DND-41 (cell line): ENCODE measurements around the gene DGKZ.

ENCODE experiments used
- ATAC-seq: fragments of 200-7000 bp; cut with Tn5 transposase; 3 replicates; pipeline ENCODE4 v1.9.1; 2021; ENCODE audit warnings: low read depth; ENCODE audit not compliant: insufficient read depth
- DNase-seq: peaks from one replicate; pipeline ENCODE4 v3.0.0-alpha.2; 2020
- H2AFZ ChIP-seq: 2 replicates; pipeline ENCODE4 v1.6.0; 2012; ENCODE audit warnings: low read depth, low read length
- H3K27ac ChIP-seq: 2 replicates; pipeline ENCODE4 v1.5.1; 2012; ENCODE audit warnings: low read length, inconsistent platforms
- H3K27me3 ChIP-seq: fragments of 200-600 bp; sonication (generic); 2 replicates; pipeline ENCODE4 v1.6.0; 2012; ENCODE audit warnings: low read length, mild to moderate bottlenecking, inconsistent platforms; ENCODE audit not compliant: insufficient read depth, poor library complexity
- H3K36me3 ChIP-seq: 2 replicates; pipeline ENCODE4 v1.5.1; 2012; ENCODE audit warnings: low read length, inconsistent platforms; ENCODE audit not compliant: insufficient read depth
- H3K4me1 ChIP-seq: 2 replicates; pipeline ENCODE4 v1.5.1; 2012; ENCODE audit warnings: mild to moderate bottlenecking, low read length; ENCODE audit not compliant: insufficient read depth
- H3K4me2 ChIP-seq: 2 replicates; pipeline ENCODE4 v1.6.0; 2012; ENCODE audit warnings: mild to moderate bottlenecking, moderate library complexity, low read length, inconsistent platforms; ENCODE audit not compliant: insufficient read depth
- H3K4me3 ChIP-seq, 2 experiments: fragments of 200-600 bp in 1 of 2; shearing (Covaris generic) in 1 of 2; 2 replicates each; pipeline ENCODE4 v1.5.1; 2012 to 2016; ENCODE audit warnings: inconsistent platforms in 2 of 2, low read length in 2 of 2, mild to moderate bottlenecking in 2 of 2, low read depth in 1 of 2, moderate library complexity in 1 of 2
- H3K79me2 ChIP-seq: 2 replicates; pipeline ENCODE4 v1.6.0; 2012; ENCODE audit warnings: low read length, inconsistent platforms; ENCODE audit not compliant: insufficient read depth
- H3K9ac ChIP-seq: 2 replicates; pipeline ENCODE4 v1.6.0; 2012; ENCODE audit warnings: low read depth, mild to moderate bottlenecking, inconsistent platforms, low read length, moderate library complexity
- H3K9me3 ChIP-seq: 2 replicates; pipeline ENCODE4 v1.5.1; 2012; ENCODE audit warnings: low read length, moderate library complexity, mild to moderate bottlenecking, inconsistent platforms; ENCODE audit not compliant: insufficient read depth, severe bottlenecking
- H4K20me1 ChIP-seq: 2 replicates; pipeline ENCODE4 v1.6.0; 2012; ENCODE audit warnings: low read length; ENCODE audit not compliant: insufficient read depth
- CTCF ChIP-seq: IDR thresholded peaks from 2 replicates; pipeline ENCODE4 v1.5.1; 2012; ENCODE audit warnings: borderline replicate concordance, low read length, moderate library complexity, mild to moderate bottlenecking; ENCODE audit not compliant: poor library complexity, severe bottlenecking; ENCODE audit errors: extremely low read depth
- EZH2 ChIP-seq: IDR thresholded peaks from 3 replicates; pipeline ENCODE4 v1.6.1; 2012; ENCODE audit warnings: borderline replicate concordance, low read depth, mild to moderate bottlenecking, moderate library complexity, low read length, inconsistent platforms; ENCODE audit not compliant: severe bottlenecking

DGKZ gene

GRCh38 chr11:46393759-46394158, 46.5 kb downstream of the DGKZ start:
- Histone ChIP-seq H3K4me1 (no peaks in the 10 kb centered on the region), H3K36me3 (peaks cover 27% of the 10 kb centered on the region), H3K79me2 (no peaks in the 10 kb centered on the region), H3K4me2 (no peak overlapping the region), H4K20me1 (peaks cover 38% of the 10 kb centered on the region), H2AFZ (no peak overlapping the region), H3K4me3 (no peak overlapping the region), H3K9ac (no peak overlapping the region), H3K27me3 (peaks cover 21% of the 10 kb centered on the region), H3K9me3 (no peaks in the 10 kb centered on the region), H3K27ac (no peak overlapping the region)
- ATAC-seq (no peak), DNase-seq (no peak)
- TF ChIP-seq CTCF (no peak), EZH2 (no peak)

- no peak for TF ChIP-seq EZH2
- TF ChIP-seq CTCF, result no peak
- Histone ChIP-seq H3K27me3 (no peaks in the 10 kb centered on the region), H3K36me3 (peaks cover 50% of the 10 kb centered on the region), H4K20me1 (peaks cover 31% of the 10 kb centered on the region), H3K4me3 (no peak overlapping the region), H3K4me1 (no peaks in the 10 kb centered on the region), H3K4me2 (no peak overlapping the region), H3K9me3 (no peaks in the 10 kb centered on the region), H3K9ac (no peak overlapping the region), H2AFZ (no peak overlapping the region), H3K79me2 (no peaks in the 10 kb centered on the region), H3K27ac (no peak overlapping the region)
- DNase-seq (no peak), ATAC-seq (no peak)
Measured at GRCh38 chr11:46397526-46397925, 50.3 kb downstream of the DGKZ start.

GRCh38 chr11:46402957-46403902, 56.0 kb downstream of the DGKZ start:
- ATAC-seq (no peak), DNase-seq (no peak)
- no peaks in the 10 kb centered on the region for H3K27me3 ChIP-seq
- H4K20me1 ChIP-seq, result peaks cover 8% of the 10 kb centered on the region
- no peak overlapping the region for H3K4me3 ChIP-seq
- H3K9ac ChIP-seq, result no peak overlapping the region
- H3K36me3 ChIP-seq, result peaks cover 68% of the 10 kb centered on the region
- no peak overlapping the region for H2AFZ ChIP-seq
- H3K27ac ChIP-seq, result no peak overlapping the region
- H3K79me2 ChIP-seq, result no peaks in the 10 kb centered on the region
- no peaks in the 10 kb centered on the region for H3K4me1 ChIP-seq
- no peaks in the 10 kb centered on the region for H3K9me3 ChIP-seq
- no peak for TF ChIP-seq EZH2
- H3K4me2 ChIP-seq, result no peak overlapping the region

GRCh38 chr11:46404476-46405017, 57.3 kb downstream of the DGKZ start:
- Histone ChIP-seq H3K27ac (no peak overlapping the region), H3K79me2 (no peaks in the 10 kb centered on the region), H3K9me3 (no peaks in the 10 kb centered on the region), H3K27me3 (no peaks in the 10 kb centered on the region), H3K4me1 (no peaks in the 10 kb centered on the region), H2AFZ (no peak overlapping the region), H3K4me3 (no peak overlapping the region), H3K9ac (no peak overlapping the region), H3K4me2 (no peak overlapping the region), H3K36me3 (peaks cover 77% of the 10 kb centered on the region), H4K20me1 (peaks cover 8% of the 10 kb centered on the region)
- DNase-seq (no peak), ATAC-seq (no peak)
- TF ChIP-seq EZH2 (no peak), CTCF (no peak)
